Endothelial cell of umbilical vein (primary cell): ENCODE measurements around the gene ATP1B1. TPM values are rescaled to one million over a fixed set of nuclear protein-coding genes. Genes with fewer than 3 reads are reported as not detected.

Experiments used
- BruUV-seq: library from RNA; stranded (reverse); fragments of 400-500 nt; replicated peaks from 2 replicates; lab custom pipeline; 2021; lab: Mats Ljungman, UMichigan
- CTCF ChIA-PET: fragments of 300-600, 350-600 bp; sonication (Branson Sonifier 250); formaldehyde crosslinking; loops from one replicate; lab custom pipeline; 2021; ENCODE audit warnings: antibody characterized with exemption, inconsistent platforms; lab: Charles Lee
- POLR2A ChIA-PET: fragments of 300-600, 350-600 bp; sonication (Branson Sonifier 250); formaldehyde crosslinking; loops from one replicate; lab custom pipeline; 2021; ENCODE audit warnings: antibody characterized with exemption, inconsistent platforms; lab: Charles Lee
- DNase-seq: peaks from one replicate; pipeline ENCODE4 v3.0.0-alpha.2; 2011; ENCODE audit warnings: low read depth, low spot score
- FAIRE-seq: peaks from 2 replicates; lab custom pipeline; 2011; peaks lifted over from hg19 to GRCh38; lab: Jason Lieb, UNC
- H2AFZ ChIP-seq: 2 replicates; pipeline ENCODE4 v1.6.0; 2012; ENCODE audit warnings: low read depth, low read length, control low read depth, inconsistent platforms
- H3K27ac ChIP-seq: 2 replicates; pipeline ENCODE4 v1.5.1; 2011; ENCODE audit warnings: low read depth, mild to moderate bottlenecking, control low read depth, low read length, moderate library complexity; ENCODE audit not compliant: insufficient read depth
- H3K27me3 ChIP-seq, 2 experiments: 2 replicates each; pipeline versions ENCODE4 v1.6.0 to v1.6.1; 2011; ENCODE audit warnings: low read length in 2 of 2, mixed read lengths in 1 of 2; ENCODE audit not compliant: control insufficient read depth in 2 of 2, insufficient read depth in 2 of 2
- H3K36me3 ChIP-seq, 2 experiments: 2 replicates in 1 of 2; 3 replicates in 1 of 2; pipeline ENCODE4 v1.5.1; 2011; ENCODE audit warnings: low read length in 2 of 2, mild to moderate bottlenecking in 1 of 2, moderate library complexity in 1 of 2; ENCODE audit not compliant: control insufficient read depth in 2 of 2, insufficient read depth in 2 of 2; ENCODE audit errors: extremely low read depth in 1 of 2
- H3K4me1 ChIP-seq: 3 replicates; pipeline ENCODE4 v1.5.1; 2011; ENCODE audit warnings: mild to moderate bottlenecking, low read length; ENCODE audit not compliant: control insufficient read depth, insufficient read depth; ENCODE audit errors: extremely low read depth
- H3K4me2 ChIP-seq: 2 replicates; pipeline ENCODE4 v1.6.1; 2011; ENCODE audit warnings: low read length, control low read depth, mixed read lengths; ENCODE audit not compliant: insufficient read depth
- H3K4me3 ChIP-seq, 3 experiments: fragments of 200-600 bp in 1 of 3; sonication (generic), shearing (Covaris generic) in 1 of 3; replicated peaks in 1 of 3; 2 replicates each; pipeline ENCODE4 v1.5.1; 2011 to 2016; ENCODE audit warnings: control low read depth in 3 of 3, low read length in 3 of 3, mild to moderate bottlenecking in 2 of 3, inconsistent platforms in 1 of 3, low read depth in 1 of 3, moderate library complexity in 1 of 3; ENCODE audit not compliant: insufficient read depth in 1 of 3
- H3K79me2 ChIP-seq: 2 replicates; pipeline ENCODE4 v1.6.0; 2012; ENCODE audit warnings: low read length, inconsistent platforms; ENCODE audit not compliant: control insufficient read depth, insufficient read depth
- H3K9ac ChIP-seq: replicated peaks from 2 replicates; pipeline ENCODE3; 2011; ENCODE audit warnings: low read length, control low read depth; ENCODE audit not compliant: insufficient read depth; ENCODE audit errors: extremely low read depth
- H3K9me1 ChIP-seq: replicated peaks from 3 replicates; pipeline ENCODE4 v1.6.0; 2011; ENCODE audit warnings: mild to moderate bottlenecking, low read length; ENCODE audit not compliant: control insufficient read depth, insufficient read depth; ENCODE audit errors: extremely low read depth
- H3K9me3 ChIP-seq: replicated peaks from 2 replicates; pipeline ENCODE4 v1.5.1; 2012; ENCODE audit warnings: low read length, inconsistent platforms; ENCODE audit not compliant: control insufficient read depth, insufficient read depth
- H4K20me1 ChIP-seq: replicated peaks from 2 replicates; pipeline ENCODE3; 2011; ENCODE audit warnings: mild to moderate bottlenecking, low read length; ENCODE audit not compliant: control insufficient read depth, insufficient read depth; ENCODE audit errors: extremely low read depth
- CTCF ChIP-seq, 2 donors: IDR thresholded peaks; 1 replicate in 1 of 2; 2 replicates in 1 of 2; pipeline ENCODE4 v1.5.1; 2011; ENCODE audit warnings: low read length in 2 of 2, mild to moderate bottlenecking in 2 of 2, moderate library complexity in 2 of 2, control low read depth in 1 of 2, inconsistent platforms in 1 of 2, low read depth in 1 of 2; ENCODE audit not compliant: insufficient read depth in 1 of 2; ENCODE audit errors: extremely low read depth in 1 of 2
- EZH2 ChIP-seq: IDR thresholded peaks from 2 replicates; pipeline ENCODE4 v1.6.1; 2012; ENCODE audit warnings: borderline replicate concordance, low read depth, mild to moderate bottlenecking, moderate library complexity, low read length, inconsistent platforms; ENCODE audit not compliant: severe bottlenecking
- FOS ChIP-seq: IDR thresholded peaks from 2 replicates; pipeline ENCODE4 v1.6.1; 2011; ENCODE audit warnings: mild to moderate bottlenecking, low read length, moderate library complexity, borderline replicate concordance; ENCODE audit not compliant: insufficient read depth
- GATA2 ChIP-seq: IDR thresholded peaks from 2 replicates; pipeline ENCODE4 v1.7.0; 2011; ENCODE audit warnings: low read depth, mild to moderate bottlenecking, moderate library complexity, mixed read lengths, low read length; ENCODE audit not compliant: insufficient read length, insufficient read depth
- JUN ChIP-seq: IDR thresholded peaks from 2 replicates; pipeline ENCODE4 v1.6.1; 2011; ENCODE audit warnings: borderline replicate concordance, low read depth; ENCODE audit not compliant: insufficient read length, insufficient read depth
- MAX ChIP-seq: IDR thresholded peaks from 2 replicates; pipeline ENCODE4 v1.6.1; 2011; ENCODE audit not compliant: insufficient read depth, insufficient read length
- MYC ChIP-seq: IDR thresholded peaks from one replicate; pipeline ENCODE4 v1.6.1; 2011; ENCODE audit warnings: mild to moderate bottlenecking, low read depth, low read length
- POLR2A ChIP-seq: IDR thresholded peaks from 2 replicates; pipeline ENCODE4 v1.6.1; 2012; ENCODE audit warnings: low read depth, mild to moderate bottlenecking, control low read depth, low read length
- POLR2AphosphoS5 ChIP-seq: IDR thresholded peaks from 2 replicates; pipeline ENCODE4 v1.6.1; 2012; ENCODE audit warnings: low read depth, mild to moderate bottlenecking, control low read depth, low read length, moderate library complexity; ENCODE audit not compliant: insufficient read depth
- dilution Hi-C: fragments of 300-500 bp; cut with MboI; formaldehyde crosslinking; loops from one replicate; pipeline ENCODE4 v1.15.0; 2019; ENCODE audit warnings: low sequenced_read_pairs; ENCODE audit not compliant: extremely low pct_ligation_motif_present
- intact Hi-C: fragments of 100-400 bp; cut with micrococcal nuclease; formaldehyde crosslinking; loops from one replicate; pipeline ENCODE4 v1.10.0; 2022
- polyA plus RNA-seq, 4 experiments: library from polyadenylated mRNA; depleted of rRNA in 3 of 4; stranded (reverse) in 3 of 4; unstranded in 1 of 4; fragments of >200 nt; gene quantifications; 2 replicates each; pipeline versions ENCODE4 v1.2.1 to v1.2.3, GENCODE V29; 2011 to 2012; ENCODE audit warnings: missing spikeins in 1 of 4
- total RNA-seq: library from RNA; stranded (reverse); gene quantifications from 2 replicates; pipeline ENCODE4 v1.2.3, GENCODE V29; 2021

The ATP1B1 gene
- total and polyA plus RNA-seq, 2 donors (not counting 3 experiments of a cell fraction or from before 2014, with no cell fraction given): 14.3 to 56.1 TPM

- Histone ChIP-seq H3K4me1 (peaks cover 68% of the 10 kb centered on the region), H2AFZ (no peak overlapping the region), H3K4me3 (no peak overlapping the region), H3K79me2 (peaks cover 65% of the 10 kb centered on the region), H4K20me1 (no peaks in the 10 kb centered on the region), H3K27ac (peak overlapping the region; percentile 89), H3K4me2 (no peak overlapping the region), H3K27me3 (no peaks in the 10 kb centered on the region), H3K9me1 (no peaks in the 10 kb centered on the region), H3K9ac (no peak overlapping the region), H3K9me3 (no peaks in the 10 kb centered on the region), H3K36me3 (no peaks in the 10 kb centered on the region)
- dilution Hi-C loops: no loop called here
- no peak for TF ChIP-seq MYC
- no peak for TF ChIP-seq JUN
- TF ChIP-seq POLR2AphosphoS5: no peak
- TF ChIP-seq EZH2: no peak
- CTCF ChIA-PET: interaction anchor here (1.3 to 5.6 kb wide), 4 partner anchors 8 to 236 kb away, joined by 3 to 41 read pairs (median 9); no protein-coding TSS in a partner anchor
- POLR2A ChIA-PET: no interaction called here
- FAIRE-seq (no peak), DNase-seq (no peak)
- BruUV-seq: no TSS peak
- intact Hi-C loops: loop anchor here (10.0 kb wide), 2 partner anchors 683 to 887 kb away; partner anchors contain the start of genes METTL18 and SFT2D2
Measured at GRCh38 chr1:169112241-169112640, 5.8 kb downstream of the ATP1B1 start.

GRCh38 chr1:169113613-169114119 is 7.2 kb downstream of the ATP1B1 start:
- intact Hi-C loops (loop anchor here (1.0 to 10.0 kb wide), 3 partner anchors 21 to 889 kb away; partner anchors contain the start of genes METTL18 and SFT2D2), dilution Hi-C loops (no loop called here)
- no peaks in the 10 kb centered on the region for H3K9me1 ChIP-seq
- no peaks in the 10 kb centered on the region for H3K9me3 ChIP-seq
- no peaks in the 10 kb centered on the region for H4K20me1 ChIP-seq
- no peaks in the 10 kb centered on the region for H3K36me3 ChIP-seq
- H3K4me2 ChIP-seq: peak overlapping the region; percentile 34
- H3K27ac ChIP-seq: peak overlapping the region; percentile 89
- H3K4me3 ChIP-seq: no peak overlapping the region
- BruUV-seq: no TSS peak
- peaks cover 55% of the 10 kb centered on the region for H3K79me2 ChIP-seq
- H3K9ac ChIP-seq: peak overlapping the region; percentile 43
- ChIA-PET CTCF (interaction anchor here (5.6 kb wide), 1 partner anchor 235 kb away, joined by 41 read pairs; no protein-coding TSS in a partner anchor), POLR2A (no interaction called here)
- DNase-seq (peak; percentile 79), FAIRE-seq (peak; percentile 87)
- H3K4me1 ChIP-seq: peaks cover 58% of the 10 kb centered on the region
- no peaks in the 10 kb centered on the region for H3K27me3 ChIP-seq
- TF ChIP-seq CTCF (IDR thresholded peaks at IDR 0.05; ENCODE audit: extremely low read depth in 1 of 2, insufficient read depth in 1 of 2, low read depth in 1 of 2, low read length in 2 of 2) (no peak), JUN (peak; percentile 89), POLR2A (no peak), FOS (peak; percentile 95), POLR2AphosphoS5 (peak; percentile 57), GATA2 (peak; percentile 26), MAX (no peak), MYC (no peak)
- peak overlapping the region; percentile 10 for H2AFZ ChIP-seq
